ENCODE results near the gene CD69. TPM values are rescaled to one million over a fixed set of nuclear protein-coding genes. Genes with fewer than 3 reads are reported as not detected.

Gene CD69
- total and polyA plus RNA-seq, 12 donors, result 0.17 to 6.2 (median 0.50) TPM; not detected in 2

DNA sequence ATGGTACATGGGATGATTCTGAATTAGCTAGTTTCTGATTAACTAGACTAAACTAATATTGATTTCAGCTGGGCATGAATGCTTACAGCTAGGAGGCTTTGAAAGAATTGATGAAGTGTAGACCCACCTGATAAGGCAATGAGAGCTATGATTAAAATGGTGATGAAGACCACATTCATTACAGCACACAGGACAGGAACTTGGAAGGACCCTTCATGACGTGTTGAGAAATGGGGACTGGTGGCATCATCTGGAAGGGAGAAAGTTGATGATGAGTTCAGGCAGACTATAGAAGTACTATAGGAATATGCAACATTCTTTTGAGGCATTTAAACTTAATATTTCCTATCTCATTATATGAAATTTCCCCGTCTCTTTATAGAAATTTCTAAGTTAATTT is 4.5 kb downstream of the CD69 start:
- ATAC-seq (no peak), DNase-seq (no peak)
- WGBS, 2 donors, result 75 to 88% methylated on average over 2 of the region's 2 CpGs
- Histone ChIP-seq H3K27ac (no peak overlapping the region), H3K36me3 (peaks cover 0 to 39% (median 0%) of the 10 kb centered on the region in 9 donors), H3K4me3 (peak overlapping the region in 1 of 10 donors; percentile 57), H3K27me3 (no peaks in the 10 kb centered on the region), H3K4me1 (peaks cover 0 to 3% (median 0%) of the 10 kb centered on the region in 9 donors), H3K9me3 (no peaks in the 10 kb centered on the region)
- TF ChIP-seq CTCF (IDR thresholded peaks at IDR 0.05), result no peak
- intact Hi-C loops (cut with DNase I), result loop anchor here in 1 of 10 donors (5.0 kb wide), 1 partner anchor 36 kb away; no protein-coding TSS in a partner anchor

DNA sequence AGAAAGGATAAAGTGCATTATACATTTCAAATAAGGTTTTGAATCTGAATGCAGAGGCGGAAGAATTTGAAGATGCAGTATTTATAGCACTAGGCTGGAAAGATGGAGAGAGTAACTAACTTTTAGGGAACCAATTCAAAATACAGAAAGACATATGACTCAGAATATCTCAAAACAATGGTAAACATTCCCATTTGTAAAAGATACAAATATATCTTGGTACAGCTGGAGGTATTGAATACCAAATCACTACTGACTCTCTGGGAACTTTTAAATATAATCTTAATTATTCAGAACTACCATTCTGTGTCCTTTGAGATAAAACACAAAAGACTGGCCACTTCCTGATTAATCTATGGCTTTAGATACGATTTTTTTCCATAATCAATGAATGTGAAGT is 5.1 kb downstream of the CD69 start:
- TF ChIP-seq CTCF (IDR thresholded peaks at IDR 0.05), result no peak
- DNase-seq, result no peak
- Histone ChIP-seq H3K4me3 (no peak overlapping the region), H3K27ac (no peak overlapping the region), H3K4me1 (peaks cover 0 to 9% (median 0%) of the 10 kb centered on the region in 9 donors), H3K9me3 (no peaks in the 10 kb centered on the region), H3K27me3 (no peaks in the 10 kb centered on the region), H3K36me3 (peaks cover 0 to 39% (median 0%) of the 10 kb centered on the region in 9 donors)
- intact Hi-C loops (cut with DNase I), result loop anchor here in 1 of 10 donors (5.0 kb wide), 1 partner anchor 37 kb away; no protein-coding TSS in a partner anchor
- 74 to 76% methylated on average over 2 of the region's 2 CpGs for WGBS, 2 donors
- ATAC-seq, result no peak

DNA sequence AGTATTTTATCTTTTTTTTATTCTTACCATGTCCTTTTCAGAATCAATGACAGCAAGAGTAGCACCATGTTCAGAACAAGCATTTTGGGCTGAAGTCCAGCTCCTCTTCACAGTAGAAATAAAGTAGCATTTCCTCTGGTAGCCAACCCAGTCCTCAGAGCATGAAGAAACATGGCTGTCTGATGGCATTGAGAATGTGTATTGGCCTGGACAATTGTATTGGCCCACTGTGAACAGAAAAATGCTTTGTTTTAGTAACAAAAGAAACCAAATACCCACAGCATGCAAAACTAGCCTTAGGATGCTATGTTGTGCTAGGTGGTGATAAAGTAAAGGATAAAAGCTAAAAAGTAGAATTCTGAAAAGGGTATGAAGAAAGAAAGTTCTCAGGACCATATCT is 5.7 kb downstream of the CD69 start:
- H3K4me1 ChIP-seq, result peaks cover 0 to 14% (median 0%) of the 10 kb centered on the region in 9 donors
- intact Hi-C loops (cut with DNase I), result loop anchor here in 1 of 10 donors (5.0 kb wide), 1 partner anchor 37 kb away; no protein-coding TSS in a partner anchor
- no peaks in the 10 kb centered on the region for H3K9me3 ChIP-seq
- H3K27ac ChIP-seq, result no peak overlapping the region
- ATAC-seq (no peak), DNase-seq (no peak)
- peaks cover 0 to 39% (median 0%) of the 10 kb centered on the region in 9 donors for H3K36me3 ChIP-seq
- no peaks in the 10 kb centered on the region for H3K27me3 ChIP-seq
- H3K4me3 ChIP-seq, result no peak overlapping the region
- TF ChIP-seq CTCF (IDR thresholded peaks at IDR 0.05), result no peak

DNA sequence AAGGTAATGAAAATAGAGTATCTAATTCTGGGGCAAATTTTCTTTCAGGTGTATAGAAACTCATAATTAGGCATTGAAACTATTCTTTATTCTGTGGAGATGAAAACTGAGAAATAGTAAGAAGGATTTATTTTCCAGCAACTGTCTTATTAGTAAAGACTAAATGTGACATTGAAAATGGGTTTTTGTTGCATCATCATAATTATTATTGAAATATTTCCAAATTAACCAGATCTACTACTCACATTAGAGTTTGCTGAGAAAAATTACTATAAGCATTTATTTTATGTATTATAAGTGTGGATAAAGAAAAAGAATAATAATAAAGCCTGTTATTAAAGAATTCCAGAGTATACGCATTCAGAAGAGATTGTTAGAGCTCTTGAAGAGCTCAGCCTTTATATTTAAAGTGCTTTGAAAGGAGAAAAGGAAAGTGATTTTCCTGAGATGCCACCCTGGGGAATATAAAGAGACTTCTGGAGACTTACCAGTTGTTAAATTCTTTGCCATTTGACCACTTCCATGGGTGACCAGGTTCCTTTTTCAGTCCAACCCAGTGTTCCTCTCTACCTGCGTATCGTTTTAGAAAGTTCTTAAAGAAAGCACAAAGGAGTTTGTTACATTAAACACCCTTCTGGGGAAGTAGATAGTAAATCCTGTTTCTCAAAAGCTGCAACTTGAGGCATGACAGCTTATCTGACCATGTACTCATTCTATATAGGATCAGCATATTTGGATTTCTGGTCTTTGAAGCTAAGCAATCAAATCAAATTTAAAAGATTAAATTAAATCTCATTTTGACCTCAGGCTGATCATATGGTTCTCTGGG is 6.4 kb downstream of the CD69 start:
- Histone ChIP-seq H3K4me3 (no peak overlapping the region), H3K27me3 (no peaks in the 10 kb centered on the region), H3K27ac (no peak overlapping the region), H3K4me1 (peaks cover 0 to 14% (median 0%) of the 10 kb centered on the region in 9 donors), H3K9me3 (no peaks in the 10 kb centered on the region), H3K36me3 (peaks cover 0 to 39% (median 0%) of the 10 kb centered on the region in 9 donors)
- 84 to 90% methylated on average over 3 of the region's 3 CpGs for WGBS, 2 donors
- ATAC-seq (no peak), DNase-seq (no peak)
- no peak for TF ChIP-seq CTCF (IDR thresholded peaks at IDR 0.05)
- intact Hi-C loops (cut with DNase I), result loop anchor here in 7 of 10 donors (5.0 kb wide), 6 partner anchors 38 to 388 kb away; no protein-coding TSS in a partner anchor

All from heart right ventricle (tissue), 16 donors.